Hepatocyte (in vitro differentiated cells): ENCODE data around the gene CCDC172. TPM values are rescaled to one million over a fixed set of nuclear protein-coding genes. Genes with fewer than 3 reads are reported as not detected.

Experiments used
- DNase-seq: peaks from one replicate; pipeline ENCODE4 v3.0.0-alpha.2; 2016; ENCODE audit warnings: low spot score
- H2AFZ ChIP-seq: fragments of 200-600 bp; sonication (generic); 2 replicates; pipeline ENCODE4 v1.6.0; 2016; ENCODE audit warnings: antibody characterized with exemption, mild to moderate bottlenecking
- H3K27ac ChIP-seq: fragments of 200-600 bp; sonication (generic); 2 replicates; pipeline ENCODE4 v1.5.1; 2016; ENCODE audit warnings: mild to moderate bottlenecking
- H3K27me3 ChIP-seq: fragments of 200-600 bp; sonication (generic); 2 replicates; pipeline ENCODE4 v1.6.1; 2016
- H3K36me3 ChIP-seq: fragments of 200-600 bp; sonication (generic); replicated peaks from 2 replicates; pipeline ENCODE4 v1.5.1; 2016; ENCODE audit warnings: low read depth; ENCODE audit not compliant: insufficient read depth
- H3K4me1 ChIP-seq: fragments of 200-600 bp; sonication (generic); 2 replicates; pipeline ENCODE4 v1.5.1; 2016; ENCODE audit warnings: mild to moderate bottlenecking, moderate library complexity; ENCODE audit not compliant: insufficient read depth
- H3K4me2 ChIP-seq: fragments of 200-600 bp; sonication (generic); 2 replicates; pipeline ENCODE4 v1.6.0; 2016
- H3K4me3 ChIP-seq: fragments of 200-600 bp; sonication (generic); 2 replicates; pipeline ENCODE4 v1.5.1; 2016; ENCODE audit warnings: mild to moderate bottlenecking
- H3K79me2 ChIP-seq: fragments of 200-600 bp; sonication (generic); 2 replicates; pipeline ENCODE4 v1.6.0; 2017; ENCODE audit warnings: mild to moderate bottlenecking
- H3K9me2 ChIP-seq: fragments of 200-600 bp; sonication (generic); replicated peaks from 2 replicates; pipeline ENCODE4 v1.6.0; 2017; ENCODE audit warnings: mild to moderate bottlenecking; ENCODE audit not compliant: insufficient read depth
- H3K9me3 ChIP-seq: fragments of 200-600 bp; sonication (generic); 2 replicates; pipeline ENCODE4 v1.5.1; 2016; ENCODE audit warnings: low read depth, mild to moderate bottlenecking
- H4K20me1 ChIP-seq: fragments of 200-600 bp; sonication (generic); 2 replicates; pipeline ENCODE4 v1.6.0; 2016; ENCODE audit warnings: mild to moderate bottlenecking; ENCODE audit not compliant: insufficient read depth, poor library complexity, severe bottlenecking
- EZH2 ChIP-seq: fragments of 200-600 bp; sonication (generic); IDR thresholded peaks from 2 replicates; pipeline ENCODE4 v1.6.1; 2016; ENCODE audit warnings: antibody characterized with exemption, mild to moderate bottlenecking, borderline replicate concordance
- EZH2phosphoT487 ChIP-seq: fragments of 200-600 bp; sonication (generic); IDR thresholded peaks from one replicate; pipeline ENCODE4 v1.6.1; 2018; ENCODE audit warnings: antibody characterized with exemption, mild to moderate bottlenecking, low read depth, moderate library complexity; ENCODE audit not compliant: unreplicated experiment, severe bottlenecking
- WGBS: methylation state at CpG from one replicate; pipeline ENCODE4 v1.1.6; 2016; ENCODE audit warnings: low lambda C conversion rate; ENCODE audit errors: missing lambda C conversion rate; 5-methylcytosine and 5-hydroxymethylcytosine counted together
- polyA plus RNA-seq: library from polyadenylated mRNA; unstranded; fragments of >200 nt; fragmentation: Nextera tagmentation; extraction: Ambion mirVana; gene quantifications from 2 replicates; pipeline ENCODE4 v1.2.1, GENCODE V29; 2016
- total RNA-seq: library from RNA; depleted of rRNA; stranded (reverse); fragments of >200 nt; gene quantifications from 2 replicates; pipeline ENCODE4 v1.2.3, GENCODE V29; 2014
- TF ChIP-seq, protein P1 (sequence below): fragments of 200-600 bp; sonication (generic); IDR thresholded peaks from 2 replicates; pipeline ENCODE4 v1.5.1; 2016; ENCODE audit warnings: antibody characterized with exemption, mild to moderate bottlenecking; ENCODE audit not compliant: poor library complexity

The CCDC172 gene
- total and polyA plus RNA-seq, 2 experiments from 2014 or later: not detected

DNA sequence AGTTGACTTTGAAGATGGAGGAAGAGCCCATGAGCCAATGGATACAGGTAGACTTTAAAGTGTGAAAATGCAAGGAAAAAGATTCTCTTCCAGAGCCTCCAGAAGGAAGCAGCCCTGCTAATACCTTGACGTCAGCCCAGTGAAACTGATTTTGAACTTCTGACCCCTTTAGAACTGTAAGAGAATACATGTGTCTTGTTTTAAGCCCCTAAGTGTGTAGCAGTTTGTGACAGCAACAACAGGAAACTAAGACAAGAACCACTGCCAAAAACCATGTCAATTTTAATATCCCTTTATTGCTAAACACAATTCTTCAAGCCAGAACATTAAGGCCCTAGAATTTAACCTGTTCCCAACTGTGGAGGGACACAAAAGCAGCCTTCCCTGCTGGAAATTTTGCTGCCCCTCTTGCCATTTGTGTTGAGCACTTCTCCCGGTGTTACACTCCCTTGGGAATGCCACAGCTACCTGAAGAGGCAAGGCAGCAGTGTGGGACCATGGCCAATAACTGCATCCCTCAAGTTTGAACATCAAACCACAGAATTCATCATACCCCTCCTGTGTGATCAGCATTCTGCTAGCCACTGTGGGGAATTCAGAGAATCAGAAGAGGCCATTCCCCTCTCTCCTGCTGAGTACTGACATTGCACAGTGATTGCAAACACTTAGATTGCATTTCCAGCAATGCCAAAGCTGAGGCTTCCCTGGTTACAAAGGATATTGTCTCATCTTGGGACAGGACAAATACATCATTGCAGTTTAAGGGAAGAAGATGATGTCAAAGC lies 12.3 kb upstream of the CCDC172 start:
- Histone ChIP-seq H3K4me2 (no peak overlapping the region), H3K4me1 (no peaks in the 10 kb centered on the region), H4K20me1 (no peaks in the 10 kb centered on the region), H3K9me2 (no peaks in the 10 kb centered on the region), H3K27ac (no peak overlapping the region), H3K27me3 (no peaks in the 10 kb centered on the region), H3K79me2 (no peaks in the 10 kb centered on the region), H3K4me3 (no peak overlapping the region), H2AFZ (no peak overlapping the region), H3K9me3 (no peaks in the 10 kb centered on the region), H3K36me3 (no peaks in the 10 kb centered on the region)
- no peak for DNase-seq
- WGBS: 74% methylated on average over 2 of the region's 2 CpGs
- TF ChIP-seq EZH2phosphoT487 (no peak), EZH2 (no peak)
- TF ChIP-seq, protein P1, sequence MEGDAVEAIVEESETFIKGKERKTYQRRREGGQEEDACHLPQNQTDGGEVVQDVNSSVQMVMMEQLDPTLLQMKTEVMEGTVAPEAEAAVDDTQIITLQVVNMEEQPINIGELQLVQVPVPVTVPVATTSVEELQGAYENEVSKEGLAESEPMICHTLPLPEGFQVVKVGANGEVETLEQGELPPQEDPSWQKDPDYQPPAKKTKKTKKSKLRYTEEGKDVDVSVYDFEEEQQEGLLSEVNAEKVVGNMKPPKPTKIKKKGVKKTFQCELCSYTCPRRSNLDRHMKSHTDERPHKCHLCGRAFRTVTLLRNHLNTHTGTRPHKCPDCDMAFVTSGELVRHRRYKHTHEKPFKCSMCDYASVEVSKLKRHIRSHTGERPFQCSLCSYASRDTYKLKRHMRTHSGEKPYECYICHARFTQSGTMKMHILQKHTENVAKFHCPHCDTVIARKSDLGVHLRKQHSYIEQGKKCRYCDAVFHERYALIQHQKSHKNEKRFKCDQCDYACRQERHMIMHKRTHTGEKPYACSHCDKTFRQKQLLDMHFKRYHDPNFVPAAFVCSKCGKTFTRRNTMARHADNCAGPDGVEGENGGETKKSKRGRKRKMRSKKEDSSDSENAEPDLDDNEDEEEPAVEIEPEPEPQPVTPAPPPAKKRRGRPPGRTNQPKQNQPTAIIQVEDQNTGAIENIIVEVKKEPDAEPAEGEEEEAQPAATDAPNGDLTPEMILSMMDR: no peak

GRCh38 chr10:116312548-116312947 lies 11.7 kb upstream of the CCDC172 start:
- H3K27me3 ChIP-seq: no peaks in the 10 kb centered on the region
- H2AFZ ChIP-seq: no peak overlapping the region
- H3K4me1 ChIP-seq: no peaks in the 10 kb centered on the region
- no peaks in the 10 kb centered on the region for H3K9me2 ChIP-seq
- no peak overlapping the region for H3K4me3 ChIP-seq
- no peaks in the 10 kb centered on the region for H4K20me1 ChIP-seq
- no peak overlapping the region for H3K4me2 ChIP-seq
- H3K9me3 ChIP-seq: no peaks in the 10 kb centered on the region
- TF ChIP-seq EZH2phosphoT487 (no peak), EZH2 (no peak)
- TF ChIP-seq, protein P1: no peak
- WGBS: 89% methylated on average over 4 of the region's 4 CpGs
- no peak for DNase-seq
- no peaks in the 10 kb centered on the region for H3K79me2 ChIP-seq
- H3K36me3 ChIP-seq: no peaks in the 10 kb centered on the region
- H3K27ac ChIP-seq: no peak overlapping the region

- TF ChIP-seq, protein P1: no peak
- no peak for TF ChIP-seq EZH2phosphoT487
- no peak overlapping the region for H3K27ac ChIP-seq
- H3K36me3 ChIP-seq: no peaks in the 10 kb centered on the region
- no peaks in the 10 kb centered on the region for H3K9me3 ChIP-seq
- H2AFZ ChIP-seq: no peak overlapping the region
- 39% methylated on average over 2 of the region's 2 CpGs for WGBS
- H3K4me3 ChIP-seq: no peak overlapping the region
- DNase-seq: no peak
- H4K20me1 ChIP-seq: no peaks in the 10 kb centered on the region
- no peaks in the 10 kb centered on the region for H3K4me1 ChIP-seq
- H3K79me2 ChIP-seq: no peaks in the 10 kb centered on the region
- H3K9me2 ChIP-seq: no peaks in the 10 kb centered on the region
- H3K4me2 ChIP-seq: no peak overlapping the region
- H3K27me3 ChIP-seq: no peaks in the 10 kb centered on the region
These were observed 7.7 kb upstream of the CCDC172 start for GRCh38 chr10:116316503-116316902.
